ENCODE results near the gene TACC2.

TACC2 gene

DNA sequence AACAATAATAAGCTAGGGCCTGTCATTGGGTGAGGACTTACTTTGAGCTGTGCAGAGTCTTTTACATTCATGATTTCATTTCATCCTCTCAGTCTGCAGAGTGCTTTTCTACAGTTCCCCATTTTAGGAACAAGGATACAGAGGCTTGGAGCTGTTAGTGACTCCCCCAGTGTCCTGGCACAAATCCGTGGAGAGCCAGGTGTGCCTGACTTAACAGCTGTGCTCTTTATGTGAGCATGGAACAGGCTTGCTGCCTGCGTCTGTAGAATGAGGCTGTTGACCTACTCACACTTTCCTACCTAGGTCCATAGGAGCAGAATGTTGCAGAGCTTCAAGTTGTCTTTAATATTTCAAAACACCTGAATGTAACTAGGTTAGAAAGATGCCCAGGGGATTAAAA, 231.8 kb downstream of the TACC2 start:
- DNase-seq (ENCODE audit: low read depth in 2 of 2): no peak

DNA sequence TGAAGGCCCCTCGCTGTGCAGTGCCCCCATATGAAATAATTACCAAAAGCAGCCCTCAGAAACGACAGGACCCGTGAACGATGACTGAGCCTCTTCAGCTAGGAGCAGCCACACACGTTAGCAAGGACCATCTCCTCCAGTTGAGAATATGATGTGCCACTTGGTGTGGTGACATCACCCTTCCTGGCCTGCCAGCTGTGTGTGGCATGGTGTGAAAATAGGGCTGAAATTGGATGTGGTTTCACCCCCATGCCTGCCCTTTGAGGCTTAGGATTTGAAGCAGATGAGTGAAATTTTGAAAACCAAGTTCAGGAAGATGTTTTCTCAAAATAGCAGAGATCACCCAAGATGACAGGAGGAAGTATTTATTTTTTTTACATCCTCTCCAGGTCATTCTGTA, 233.0 kb downstream of the TACC2 start:
- no peak for DNase-seq (ENCODE audit: low read depth in 2 of 2)

DNA sequence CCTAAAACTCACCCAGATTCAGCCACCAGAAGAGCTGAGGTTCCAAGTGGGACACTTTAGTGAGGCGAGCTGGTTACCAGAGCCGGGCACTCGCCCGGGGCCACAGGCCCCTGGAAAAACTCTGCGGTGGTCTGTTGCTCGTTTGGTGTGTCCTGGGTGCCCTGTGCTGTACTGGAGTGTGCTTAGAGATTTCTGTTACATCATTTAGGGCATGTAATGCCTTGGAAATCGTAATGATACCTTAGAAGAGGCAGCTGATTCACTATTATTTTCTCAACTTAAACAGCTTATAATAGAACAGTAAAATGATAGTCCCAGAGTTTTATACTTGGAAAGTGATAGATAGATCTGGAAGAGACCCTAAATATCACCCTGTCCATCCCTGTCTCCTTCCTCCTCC, 233.7 kb downstream of the TACC2 start:
- DNase-seq (ENCODE audit: low read depth in 2 of 2): no peak

DNA sequence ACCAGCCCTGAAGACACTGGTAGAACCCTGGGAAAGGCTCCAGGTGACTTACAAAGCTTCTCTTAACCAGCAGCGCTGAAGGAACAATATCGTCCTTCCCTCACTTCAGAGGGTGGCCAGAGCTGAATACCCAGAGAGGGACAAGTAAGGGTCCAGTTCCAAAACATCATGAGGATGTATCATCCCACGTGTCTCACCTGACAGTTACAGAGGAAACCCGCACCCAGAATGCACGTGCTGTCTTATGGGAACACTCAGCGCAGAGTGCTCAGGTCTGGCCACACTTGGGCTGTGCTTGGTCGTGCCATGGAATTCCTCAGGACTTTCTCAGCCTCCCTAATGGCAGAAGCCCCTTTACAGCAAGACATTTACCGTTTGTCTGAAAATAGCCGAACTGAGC, 235.2 kb downstream of the TACC2 start:
- no peak for DNase-seq (ENCODE audit: low read depth in 2 of 2)

DNA sequence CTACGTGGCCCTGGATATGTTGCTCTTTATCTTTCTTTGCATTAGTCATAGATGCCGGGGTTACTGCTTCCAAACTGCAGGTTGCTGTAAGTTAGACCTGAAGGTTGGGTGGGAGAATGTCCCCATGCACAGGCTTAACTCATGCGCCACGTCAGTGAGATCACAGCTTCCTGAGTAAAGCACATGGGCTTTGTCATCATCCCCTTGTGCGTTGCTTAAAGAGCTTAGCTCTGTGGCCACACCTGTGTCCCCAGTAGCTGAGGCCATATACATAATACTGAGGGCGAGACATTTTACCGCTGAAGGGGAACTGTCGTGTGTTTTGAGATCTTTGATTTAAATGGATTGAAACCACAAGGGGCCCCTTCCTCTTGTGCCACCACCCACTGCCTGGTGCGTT, 236.4 kb downstream of the TACC2 start:
- DNase-seq (ENCODE audit: low read depth in 2 of 2): no peak

DNA sequence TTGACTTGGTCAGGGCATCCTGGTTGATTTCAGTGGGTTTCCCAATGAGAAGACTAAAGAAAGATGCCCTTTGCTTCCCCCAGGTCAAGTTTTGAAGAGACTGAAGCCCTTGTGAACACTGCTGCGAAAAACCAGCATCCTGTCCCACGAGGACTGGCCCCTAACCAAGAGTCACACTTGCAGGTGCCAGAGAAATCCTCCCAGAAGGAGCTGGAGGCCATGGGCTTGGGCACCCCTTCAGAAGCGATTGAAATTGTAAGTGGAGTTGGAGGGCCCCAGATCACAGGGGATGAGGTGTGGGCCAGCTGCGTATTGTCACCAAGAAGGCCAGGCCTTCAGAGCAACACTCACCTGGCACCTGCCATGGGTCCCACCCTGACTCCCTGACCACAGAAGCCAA, 238.8 kb downstream of the TACC2 start:
- no peak for DNase-seq (ENCODE audit: low read depth in 2 of 2)

DNA sequence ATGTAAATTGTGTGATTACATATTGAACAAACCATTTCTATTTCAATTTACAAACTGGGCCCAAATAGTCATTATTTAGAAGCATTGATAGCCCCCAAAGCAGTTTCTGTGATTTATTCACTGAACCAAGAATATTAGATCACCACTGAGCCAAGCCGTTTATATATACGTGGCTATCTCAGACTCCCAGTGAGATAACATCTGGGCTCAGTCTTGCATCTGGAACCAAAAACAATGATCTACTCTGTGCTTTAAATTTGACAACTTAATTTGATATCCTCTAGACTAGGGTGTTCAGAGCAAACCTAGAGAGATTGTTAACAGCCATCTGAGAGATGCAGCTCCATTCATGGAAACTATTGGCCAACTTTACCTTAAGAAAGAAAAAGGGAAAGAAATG, 240.7 kb downstream of the TACC2 start:
- DNase-seq (ENCODE audit: low read depth in 2 of 2): no peak

DNA sequence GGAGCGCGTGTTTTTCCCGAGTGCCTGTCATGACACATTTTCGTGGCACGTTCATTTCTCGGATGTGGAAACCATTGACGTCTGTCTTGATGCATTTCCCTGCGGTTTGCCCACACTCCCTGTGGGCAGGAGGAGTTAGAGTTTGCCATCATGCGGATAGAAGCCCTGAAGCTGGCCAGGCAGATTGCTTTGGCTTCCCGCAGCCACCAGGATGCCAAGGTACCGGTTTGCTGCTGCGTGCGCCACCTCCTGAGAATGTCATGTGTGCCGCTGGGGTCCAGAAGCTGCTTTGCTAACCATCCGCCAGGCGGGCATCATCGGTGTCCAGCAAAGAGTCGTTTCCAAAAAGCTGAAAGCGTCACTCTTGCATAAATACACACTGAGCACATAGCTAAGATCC, 241.3 kb downstream of the TACC2 start:
- no peak for DNase-seq (ENCODE audit: low read depth in 2 of 2)

DNA sequence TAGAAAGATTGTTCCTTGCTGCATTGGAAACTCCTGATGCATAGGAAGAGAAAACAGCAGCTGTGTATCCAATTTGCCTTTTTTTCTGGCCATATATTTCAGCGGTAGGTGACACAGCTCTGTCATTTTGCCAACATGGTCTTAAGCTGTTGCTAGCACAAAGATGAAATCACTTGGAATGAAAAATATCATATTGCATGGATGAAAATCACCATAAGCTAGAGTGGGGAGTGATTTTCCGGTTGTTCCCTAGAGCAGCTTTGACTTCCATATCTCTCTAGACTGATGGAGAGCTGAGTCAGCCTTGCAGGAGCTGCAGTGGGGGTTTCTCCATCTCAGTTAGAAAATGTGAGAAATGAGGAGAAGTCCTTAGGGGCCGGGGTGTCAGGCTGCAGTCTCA, 243.8 kb downstream of the TACC2 start:
- no peak for DNase-seq (ENCODE audit: low read depth in 2 of 2)

DNA sequence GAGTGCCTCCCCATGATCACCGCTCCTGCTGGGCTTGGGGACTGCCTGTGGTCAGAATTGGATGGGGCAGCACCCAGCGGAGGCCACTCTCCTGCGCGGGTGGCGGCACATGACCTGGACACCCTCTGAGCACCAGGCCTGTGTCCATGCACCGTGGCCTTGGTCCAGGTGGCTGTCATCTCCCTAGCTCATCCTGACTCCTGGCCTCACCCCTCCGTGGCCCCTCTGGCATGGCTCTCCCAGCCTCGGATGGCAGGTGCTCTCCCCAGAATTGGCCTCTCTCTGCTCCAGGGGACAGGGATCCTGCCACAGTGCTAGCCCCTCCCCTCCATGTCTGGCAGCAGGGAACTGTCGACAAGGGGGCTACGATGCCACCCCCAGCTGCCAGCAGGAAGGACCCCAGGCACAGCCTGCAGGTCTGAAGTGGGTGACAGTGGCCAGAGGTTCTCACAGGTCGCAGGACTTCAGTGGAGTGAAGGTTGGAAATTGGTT, 244.9 kb downstream of the TACC2 start:
- no peak for DNase-seq (ENCODE audit: low read depth in 2 of 2)

DNA sequence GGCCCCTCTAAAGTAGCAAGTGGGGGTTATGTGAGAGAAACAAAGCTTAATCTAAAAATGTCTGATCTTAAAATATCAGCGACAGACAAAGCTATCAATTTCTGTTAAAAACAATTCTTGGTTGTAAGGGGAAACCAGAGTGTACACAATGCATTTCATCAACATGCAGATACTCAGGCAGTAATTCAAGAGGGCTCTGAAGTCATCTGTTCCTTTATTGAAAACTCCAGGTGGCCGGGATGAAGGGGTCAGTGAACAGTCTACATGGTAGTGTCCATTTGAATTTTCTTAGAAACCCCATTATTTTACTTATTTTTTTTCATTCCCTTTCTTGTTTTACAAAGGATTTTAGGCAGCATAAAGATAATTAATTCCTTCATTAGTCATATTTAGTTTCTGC, 245.5 kb downstream of the TACC2 start:
- no peak for DNase-seq (ENCODE audit: low read depth in 2 of 2)

DNA sequence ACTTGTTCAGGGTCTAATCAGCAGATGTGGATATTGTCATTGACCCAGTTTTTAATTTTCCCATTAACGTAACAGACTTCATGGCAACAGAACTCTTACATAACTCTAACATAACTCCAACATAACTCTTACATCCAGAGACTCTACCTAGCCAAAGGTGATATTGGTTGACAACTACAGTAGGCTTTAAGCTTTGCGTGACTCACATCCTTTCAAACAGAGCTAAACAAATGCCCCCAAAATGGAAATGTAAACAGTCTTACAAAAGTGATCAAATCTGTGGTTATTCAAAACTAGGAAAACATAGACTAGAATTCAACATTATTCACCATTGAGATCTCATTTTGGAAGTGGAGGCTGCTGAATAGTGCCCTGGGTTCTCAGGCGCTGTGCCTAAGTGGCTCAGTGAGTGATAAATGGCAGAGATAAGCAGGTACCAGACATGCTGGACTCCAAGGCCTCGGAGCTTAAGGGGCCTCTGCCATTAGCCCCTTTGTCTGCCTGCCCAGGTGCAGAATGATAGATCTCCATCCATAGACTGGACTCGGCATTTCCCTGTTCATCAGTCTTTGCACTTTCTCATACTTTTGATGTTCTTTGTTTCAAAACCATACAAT, 247.8 kb downstream of the TACC2 start:
- DNase-seq (ENCODE audit: low read depth in 2 of 2): no peak

DNA sequence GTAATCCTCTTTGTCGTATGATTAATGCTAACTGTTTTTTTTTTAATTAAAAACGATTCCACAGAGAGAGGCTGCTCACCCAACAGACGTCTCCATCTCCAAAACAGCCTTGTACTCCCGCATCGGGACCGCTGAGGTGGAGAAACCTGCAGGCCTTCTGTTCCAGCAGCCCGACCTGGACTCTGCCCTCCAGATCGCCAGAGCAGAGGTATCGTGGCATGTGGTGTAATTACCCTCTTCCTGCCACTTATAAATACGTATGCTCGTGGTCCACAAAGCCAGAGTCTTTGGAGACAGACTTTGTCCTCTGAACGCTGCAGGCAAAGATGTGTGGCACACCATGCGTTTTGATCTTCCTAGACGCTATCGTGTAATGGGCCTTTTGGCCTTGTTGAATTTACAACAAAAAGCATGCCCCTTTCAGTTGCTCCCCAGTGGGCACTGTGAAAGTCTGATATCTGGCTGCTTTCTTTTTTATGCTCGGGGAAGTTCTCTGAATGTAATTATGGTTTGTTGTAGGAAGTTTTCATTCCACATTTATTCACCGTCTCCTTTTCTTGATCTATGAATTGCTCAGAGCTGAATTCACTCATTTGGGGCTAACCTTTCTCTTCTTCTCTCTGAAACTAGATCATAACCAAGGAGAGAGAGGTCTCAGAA, 248.5 kb downstream of the TACC2 start:
- DNase-seq (ENCODE audit: low read depth in 2 of 2): no peak

DNA sequence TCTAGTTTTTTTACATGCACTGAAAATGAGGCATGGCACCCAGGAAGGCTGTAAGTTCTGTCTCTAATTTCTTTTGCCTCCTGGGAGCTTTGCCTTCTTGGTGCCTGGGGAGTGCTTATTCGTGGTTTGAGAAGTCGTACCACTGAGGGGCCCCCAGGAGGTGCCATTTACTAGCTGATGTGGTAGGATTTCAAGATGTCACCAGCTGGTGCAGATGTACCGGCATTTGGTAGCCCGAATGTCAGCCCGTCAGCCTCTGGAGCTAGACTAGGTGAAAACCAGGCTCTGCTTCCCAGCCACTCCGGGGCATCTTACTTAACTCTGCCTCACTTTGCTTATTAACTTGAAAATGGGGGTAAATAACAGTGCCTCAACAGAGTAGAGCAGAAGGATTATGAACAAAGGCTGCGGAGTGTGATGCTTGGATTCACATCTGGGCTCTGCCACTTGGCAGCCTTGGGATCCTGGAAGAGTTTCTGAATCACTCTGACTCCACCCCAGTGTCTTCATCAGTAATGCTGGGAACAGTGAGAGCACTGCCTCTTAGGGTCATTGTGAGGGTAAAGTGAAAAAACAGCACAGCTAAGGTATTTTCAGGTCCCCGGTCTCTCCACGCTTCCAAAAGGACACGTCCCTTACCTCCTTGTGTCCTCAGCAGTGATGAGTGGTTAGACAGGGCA, 250.8 kb downstream of the TACC2 start:
- no peak for DNase-seq (ENCODE audit: low read depth in 2 of 2)

DNA sequence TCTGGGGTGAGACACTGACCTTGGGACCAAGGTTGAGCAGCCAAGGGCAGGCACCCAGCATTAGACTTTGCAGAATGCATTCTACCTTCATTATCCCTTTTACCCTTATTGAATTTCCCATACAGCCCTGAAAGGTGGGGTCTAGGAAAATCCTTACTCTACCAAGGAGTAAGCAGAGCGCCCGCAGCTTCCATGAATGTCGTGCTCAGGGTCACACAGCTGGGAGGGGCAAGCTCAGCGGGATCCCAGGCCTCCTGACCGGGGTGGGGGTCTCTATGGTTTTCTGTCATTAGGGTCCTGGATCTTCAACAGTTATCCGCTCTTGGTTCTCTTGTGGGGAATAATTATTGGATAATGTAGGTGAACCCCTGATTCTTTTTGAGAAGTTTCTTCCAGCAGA, 251.4 kb downstream of the TACC2 start:
- DNase-seq (ENCODE audit: low read depth in 2 of 2): no peak

DNA sequence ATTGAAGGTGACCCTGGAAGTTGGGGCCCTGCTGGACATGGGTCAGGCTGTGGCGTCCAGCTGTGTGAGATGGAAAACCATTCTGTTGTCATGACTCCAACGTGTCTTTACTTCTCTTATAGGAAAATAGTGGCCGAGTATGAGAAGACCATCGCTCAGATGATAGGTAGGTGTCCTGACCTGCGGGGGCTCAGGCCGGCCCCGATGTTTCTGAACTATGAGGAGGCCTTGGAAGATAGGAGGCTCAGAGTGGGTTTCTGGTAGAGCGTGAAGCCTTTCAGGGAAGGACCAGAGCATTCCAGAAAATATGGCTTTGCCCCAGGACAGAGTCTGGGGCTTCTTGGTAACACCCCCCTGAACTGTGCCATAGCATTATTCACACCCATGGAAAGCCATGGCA, 252.9 kb downstream of the TACC2 start:
- no peak for DNase-seq (ENCODE audit: low read depth in 2 of 2)

DNA sequence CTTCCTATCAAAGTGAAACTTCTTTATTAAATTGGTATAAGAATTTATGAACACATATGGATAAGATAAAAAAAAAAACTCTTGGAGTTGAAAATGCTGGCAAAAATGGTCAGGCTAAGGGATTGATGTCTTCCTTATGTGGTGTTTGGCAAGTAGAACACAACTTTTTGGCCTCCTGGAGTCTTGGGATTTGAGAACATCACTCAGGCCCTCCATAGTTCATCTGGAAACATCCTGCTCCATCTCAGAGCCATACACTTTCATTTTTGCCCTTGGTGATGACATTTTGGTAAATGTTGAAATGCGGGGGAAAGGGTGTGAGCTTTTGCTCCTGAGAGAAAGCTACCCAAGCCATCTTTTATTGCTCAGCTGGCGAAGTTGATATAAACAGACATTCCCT, 254.6 kb downstream of the TACC2 start:
- no peak for DNase-seq (ENCODE audit: low read depth in 2 of 2)

DNA sequence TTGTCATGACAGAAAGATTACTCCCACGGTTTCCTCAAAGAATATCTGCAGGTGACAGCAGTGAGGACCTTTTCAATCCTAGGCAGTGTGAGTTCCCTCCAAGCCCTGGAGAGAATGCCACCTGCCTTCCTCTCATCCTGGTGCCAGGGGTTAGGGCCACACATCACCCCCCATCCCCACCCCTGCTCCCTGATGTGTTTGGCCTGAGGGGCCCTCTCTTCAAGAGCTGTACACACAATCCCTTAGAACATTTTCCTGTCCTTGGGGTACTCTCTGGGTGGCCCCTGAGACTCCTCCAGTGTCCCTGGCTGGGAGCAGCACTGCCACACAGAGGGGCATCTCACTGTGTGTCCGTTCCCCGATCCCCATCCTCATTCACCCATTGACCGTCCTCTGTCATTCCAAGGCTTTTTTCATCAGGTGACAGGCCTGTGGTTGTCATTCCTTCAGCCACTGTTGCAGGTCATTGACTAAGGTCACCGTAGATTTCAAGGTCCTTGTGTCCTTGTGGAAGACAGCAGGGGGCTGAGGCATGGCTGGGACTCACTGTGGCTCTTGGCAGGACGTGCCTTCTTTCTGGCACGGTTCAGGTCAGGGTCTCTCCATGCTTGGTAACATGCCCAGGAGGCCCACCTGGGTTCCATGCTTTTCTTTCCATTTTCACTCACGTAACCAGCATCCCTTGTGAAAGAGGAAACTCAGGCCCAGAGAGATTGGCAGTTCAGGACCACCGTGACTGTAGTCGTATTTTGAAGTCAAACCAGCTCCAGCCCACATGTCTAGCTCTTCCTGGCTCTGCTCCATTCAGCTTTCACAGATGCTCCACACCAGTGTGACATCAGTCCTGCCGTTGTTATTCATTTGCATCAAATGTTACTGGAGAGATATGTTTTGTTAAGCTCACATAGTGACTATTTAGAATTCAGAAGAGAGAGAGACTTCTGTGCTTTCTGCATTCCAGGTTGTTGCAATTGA, 255.3 kb downstream of the TACC2 start:
- DNase-seq (ENCODE audit: low read depth in 2 of 2): no peak

DNA sequence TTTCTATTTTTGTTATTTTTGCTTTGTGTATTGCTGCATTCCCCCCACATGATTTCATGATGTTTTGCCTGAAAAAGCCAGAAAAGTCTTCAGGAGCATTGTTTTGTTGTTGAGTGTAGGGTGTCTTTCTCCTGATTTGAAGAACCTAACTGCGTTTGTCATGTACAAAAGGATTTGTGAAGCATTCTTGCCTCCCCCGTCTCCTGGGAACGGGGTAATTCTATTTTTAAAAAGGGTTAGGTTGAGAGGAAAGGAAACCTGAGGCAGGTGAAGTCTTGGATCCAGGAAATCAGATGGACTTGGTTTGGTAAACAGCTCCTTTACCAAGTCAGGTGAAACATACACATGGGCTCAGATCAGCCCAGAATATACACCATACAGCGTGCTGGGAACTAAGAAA, 256.2 kb downstream of the TACC2 start:
- DNase-seq (ENCODE audit: low read depth in 2 of 2): no peak

DNA sequence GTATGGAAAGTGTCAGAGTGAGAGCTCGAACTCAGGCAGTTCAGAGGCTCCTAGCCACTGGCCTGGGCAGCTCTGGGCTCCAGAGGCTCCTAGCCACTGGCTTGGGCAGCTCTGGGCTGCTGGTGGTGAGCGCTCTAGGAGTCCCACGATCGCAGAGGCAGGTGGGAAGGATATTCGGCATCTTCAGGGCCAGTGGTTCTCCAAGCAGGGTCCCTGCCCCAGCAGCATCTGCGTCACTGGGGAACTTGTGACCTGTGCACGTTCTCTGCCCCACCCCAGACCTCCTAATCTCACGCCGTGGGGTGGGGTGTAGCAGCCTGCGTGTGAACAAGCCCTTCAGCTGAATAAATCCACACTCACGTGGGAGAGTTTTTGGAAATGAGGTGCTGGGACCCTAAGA, 256.9 kb downstream of the TACC2 start:
- no peak for DNase-seq (ENCODE audit: low read depth in 2 of 2)

DNA sequence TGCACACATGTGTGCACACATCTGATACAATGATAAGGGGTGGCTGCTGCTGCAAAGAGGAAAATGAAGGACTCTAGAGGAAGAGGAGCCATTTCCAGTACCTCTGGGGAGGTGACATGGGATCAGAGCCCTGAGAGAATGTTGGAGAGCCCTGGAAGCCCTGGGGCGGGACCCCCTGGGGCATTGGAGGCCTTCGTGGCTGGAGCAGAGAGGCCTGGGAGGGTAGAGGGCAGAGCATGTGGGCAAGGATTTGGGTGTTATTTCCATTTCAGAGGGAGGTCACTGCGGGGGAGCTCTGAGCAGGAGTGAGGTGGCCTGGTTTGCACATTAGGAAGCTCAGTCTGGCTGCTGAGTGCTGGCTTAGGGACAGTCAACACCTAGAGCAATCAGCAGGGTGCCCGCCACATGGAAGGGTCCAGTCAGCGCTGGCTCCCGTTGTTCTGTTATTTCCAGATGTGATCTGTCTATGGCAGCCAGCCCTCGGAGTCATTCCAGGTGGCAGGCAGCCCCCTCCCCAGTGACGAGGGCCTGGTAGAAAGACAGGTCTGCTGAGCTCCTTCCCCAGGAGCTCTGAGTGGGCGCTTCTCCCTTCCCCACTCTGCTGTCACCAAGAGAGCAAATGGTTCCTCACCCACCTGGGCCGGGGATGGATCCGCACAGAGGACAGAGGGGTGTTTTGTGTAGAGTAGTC, 258.0 kb downstream of the TACC2 start:
- no peak for DNase-seq (ENCODE audit: low read depth in 2 of 2)

Data from stimulated activated CD8-positive, alpha-beta memory T cell treated with anti-CD3 and anti-CD28 coated beads, Interleukin-15, amount 100 ng/mL, for 48 hours (primary cell).